ENCODE results near the gene RNF144A.

The RNF144A gene

GRCh38 chr2:7077660-7078267 lies 160.6 kb downstream of the RNF144A start:
- H3K4me3 ChIP-seq (replicated peaks in 1 of 2; ENCODE audit: low read depth in 2 of 2, low read length in 2 of 2), result no peak overlapping the region
- DNase-seq (ENCODE audit: low read depth in 2 of 2), result peak; percentile 78 to 87
- no peak for TF ChIP-seq CTCF (IDR thresholded peaks at IDR 0.05; ENCODE audit: low read depth, low read length)

- peak; percentile 45 for TF ChIP-seq CTCF (IDR thresholded peaks at IDR 0.05; ENCODE audit: low read depth, low read length)
- H3K4me3 ChIP-seq (replicated peaks in 1 of 2; ENCODE audit: low read depth in 2 of 2, low read length in 2 of 2), result no peak overlapping the region
- DNase-seq (ENCODE audit: low read depth in 2 of 2), result peak; percentile 51 to 55
These were observed 166.6 kb downstream of the RNF144A start for GRCh38 chr2:7083580-7084509.

GRCh38 chr2:7084601-7085000 lies 167.4 kb downstream of the RNF144A start:
- H3K4me3 ChIP-seq (replicated peaks in 1 of 2; ENCODE audit: low read depth in 2 of 2, low read length in 2 of 2), result no peak overlapping the region
- no peak for TF ChIP-seq CTCF (IDR thresholded peaks at IDR 0.05; ENCODE audit: low read depth, low read length)
- DNase-seq (ENCODE audit: low read depth in 2 of 2), result peak in 1 of 2 donors; percentile 13

GRCh38 chr2:7089284-7089683 lies 172.1 kb downstream of the RNF144A start:
- no peak for DNase-seq (ENCODE audit: low read depth in 2 of 2)
- TF ChIP-seq CTCF (IDR thresholded peaks at IDR 0.05; ENCODE audit: low read depth, low read length), result no peak
- H3K4me3 ChIP-seq (replicated peaks in 1 of 2; ENCODE audit: low read depth in 2 of 2, low read length in 2 of 2), result no peak overlapping the region

GRCh38 chr2:7089898-7090510 lies 172.8 kb downstream of the RNF144A start:
- no peak for TF ChIP-seq CTCF (IDR thresholded peaks at IDR 0.05; ENCODE audit: low read depth, low read length)

GRCh38 chr2:7093376-7093775 lies 176.2 kb downstream of the RNF144A start:
- TF ChIP-seq CTCF (IDR thresholded peaks at IDR 0.05; ENCODE audit: low read depth, low read length), result no peak
- no peak overlapping the region for H3K4me3 ChIP-seq (replicated peaks in 1 of 2; ENCODE audit: low read depth in 2 of 2, low read length in 2 of 2)
- DNase-seq (ENCODE audit: low read depth in 2 of 2), result no peak

More at GRCh38 chr2:7089898-7090510, 172.8 kb downstream of the RNF144A start:
- no peak for DNase-seq (ENCODE audit: low read depth in 2 of 2)
- no peak overlapping the region for H3K4me3 ChIP-seq (replicated peaks in 1 of 2; ENCODE audit: low read depth in 2 of 2, low read length in 2 of 2)
